GM21515 (cell line): ENCODE results near the gene ASXL1.
"Not testable (repeated sequence)": the region's sequence is repeated elsewhere in the genome, so short reads cannot be mapped to it uniquely, and the experiment has no call there.

Source experiments
- ATAC-seq: cut with Tn5 transposase; IDR thresholded peaks from one replicate; pipeline ENCODE4 v1.9.1; 2021; ENCODE audit not compliant: unreplicated experiment

Gene ASXL1

GRCh38 chr20:32463642-32464400, 105.7 kb downstream of the ASXL1 start:
- ATAC-seq, result no peak

- ATAC-seq, result no peak
Observed at GRCh38 chr20:32464401-32465091, 106.4 kb downstream of the ASXL1 start.

- ATAC-seq, result no peak
Observed at GRCh38 chr20:32465092-32465900, 107.2 kb downstream of the ASXL1 start.

GRCh38 chr20:32465901-32466675, 108.0 kb downstream of the ASXL1 start:
- ATAC-seq, result not testable (repeated sequence)

- no peak for ATAC-seq
Observed at GRCh38 chr20:32466739-32467505, 108.8 kb downstream of the ASXL1 start.

- no peak for ATAC-seq
Observed at GRCh38 chr20:32467506-32468312, 109.6 kb downstream of the ASXL1 start.

- no peak for ATAC-seq
Observed at GRCh38 chr20:32468313-32468640, 110.1 kb downstream of the ASXL1 start.

GRCh38 chr20:32468860-32469259, 110.7 kb downstream of the ASXL1 start:
- ATAC-seq, result no peak

GRCh38 chr20:32470025-32470861, 112.1 kb downstream of the ASXL1 start:
- ATAC-seq, result no peak

GRCh38 chr20:32470940-32471339, 112.8 kb downstream of the ASXL1 start:
- ATAC-seq, result no peak

- no peak for ATAC-seq
Observed at GRCh38 chr20:32472581-32473207, 114.6 kb downstream of the ASXL1 start.

GRCh38 chr20:32473231-32474008, 115.3 kb downstream of the ASXL1 start:
- no peak for ATAC-seq

GRCh38 chr20:32474009-32474716, 116.0 kb downstream of the ASXL1 start:
- no peak for ATAC-seq

GRCh38 chr20:32474717-32474966, 116.5 kb downstream of the ASXL1 start:
- ATAC-seq, result no peak

GRCh38 chr20:32474967-32475811, 117.1 kb downstream of the ASXL1 start:
- ATAC-seq, result no peak
